NT2/D1 (cell line): Measurements from ENCODE around the gene FBLN2.

ENCODE experiments used
- SUZ12 ChIP-seq: IDR thresholded peaks from 2 replicates; pipeline ENCODE4 v1.6.1; 2011; ENCODE audit not compliant: insufficient read length, insufficient read depth; ENCODE audit errors: extremely low read depth
- YY1 ChIP-seq: IDR thresholded peaks from 2 replicates; pipeline ENCODE4 v1.6.1; 2011; ENCODE audit not compliant: insufficient read length, insufficient read depth
- ZNF274 ChIP-seq: IDR thresholded peaks from 2 replicates; pipeline ENCODE4 v1.6.1; 2011; ENCODE audit warnings: mild to moderate bottlenecking, low read depth, low read length

GRCh38 chr3:13556207-13556606 lies 7.3 kb downstream of the FBLN2 start:
- no peak for TF ChIP-seq YY1
- no peak for TF ChIP-seq SUZ12
- TF ChIP-seq ZNF274: no peak
